ENCODE data around the gene MRPL14.
"Not testable (repeated sequence)": the region's sequence is repeated elsewhere in the genome, so short reads cannot be mapped to it uniquely, and the experiment has no call there.

MRPL14 gene

GRCh38 chr6:44097782-44098317 is 29.4 kb downstream of the MRPL14 start:
- DNase-seq = no peak

- peak; percentile 43 to 57 for DNase-seq
Observed at GRCh38 chr6:44096612-44097011, 30.6 kb downstream of the MRPL14 start.

GRCh38 chr6:44095243-44095623 is 32.0 kb downstream of the MRPL14 start:
- not testable (repeated sequence) for DNase-seq

GRCh38 chr6:44094403-44095242 is 32.6 kb downstream of the MRPL14 start:
- no peak for DNase-seq

GRCh38 chr6:44093750-44094402 is 33.4 kb downstream of the MRPL14 start:
- no peak for DNase-seq

GRCh38 chr6:44093066-44093465 is 34.2 kb downstream of the MRPL14 start:
- DNase-seq = no peak

- DNase-seq = no peak
Observed at GRCh38 chr6:44091981-44092884, 35.0 kb downstream of the MRPL14 start.

GRCh38 chr6:44091356-44091755 is 35.9 kb downstream of the MRPL14 start:
- not testable (repeated sequence) for DNase-seq

GRCh38 chr6:44090465-44090864 is 36.8 kb downstream of the MRPL14 start:
- no peak for DNase-seq

GRCh38 chr6:44088827-44089590 is 38.2 kb downstream of the MRPL14 start:
- no peak for DNase-seq

- DNase-seq = no peak
Observed at GRCh38 chr6:44087623-44088022, 39.6 kb downstream of the MRPL14 start.

- no peak for DNase-seq
Observed at GRCh38 chr6:44086931-44087574, 40.2 kb downstream of the MRPL14 start.

- no peak for DNase-seq
Observed at GRCh38 chr6:44085219-44085618, 42.0 kb downstream of the MRPL14 start.

- DNase-seq = peak in 1 of 2 experiments; percentile 18
Observed at GRCh38 chr6:44084231-44085014, 42.8 kb downstream of the MRPL14 start.

- no peak for DNase-seq
Observed at GRCh38 chr6:44082872-44083321, 44.4 kb downstream of the MRPL14 start.

GRCh38 chr6:44081753-44082152 is 45.5 kb downstream of the MRPL14 start:
- DNase-seq = no peak

- DNase-seq = no peak
Observed at GRCh38 chr6:44080561-44081521, 46.4 kb downstream of the MRPL14 start.

- DNase-seq = no peak
Observed at GRCh38 chr6:44079672-44080071, 47.6 kb downstream of the MRPL14 start.
